ENCODE measurements around the gene UBE2I.

GRCh38 chr16:1342526-1343427, 33.3 kb downstream of the UBE2I start:
- TF ChIP-seq CTCF (IDR thresholded peaks at IDR 0.05; ENCODE audit: insufficient read depth, low read length, poor library complexity, severe bottlenecking) (no peak), EZH2phosphoT487 (conservative IDR thresholded peaks at IDR 0.05; ENCODE audit: low read length) (no peak)

All from SU-DHL-6 (cell line).